Right lobe of liver (tissue), 6 donors: ENCODE measurements around the gene SPP1. TPM values are rescaled to one million over a fixed set of nuclear protein-coding genes. Genes with fewer than 3 reads are reported as not detected.

Source experiments
- ATAC-seq, 4 donors: fragments of 200-7000 bp; cut with Tn5 transposase; one replicate each; pipeline ENCODE4 v1.9.1; 2020; ENCODE audit warnings: mild to moderate bottlenecking in 4 of 4, moderate library complexity in 4 of 4
- DNase-seq, 3 donors: peaks; one replicate each; pipeline ENCODE4 v3.0.0-alpha.2; 2020
- H3K27ac ChIP-seq, 3 donors: fragments of 200-600 bp; one replicate each; pipeline ENCODE4 v1.8.0; 2022
- H3K27me3 ChIP-seq, 2 donors: fragments of 200-600 bp; one replicate each; pipeline ENCODE4 v1.8.0; 2022
- H3K36me3 ChIP-seq, 4 donors: fragments of 200-600 bp; sonication (generic) in 1 of 4; one replicate each; pipeline versions ENCODE4 v1.5.1 to v1.8.0; 2017 to 2022; ENCODE audit warnings: control low read depth in 1 of 4
- H3K4me1 ChIP-seq, 4 donors: fragments of 200-600 bp; sonication (generic) in 1 of 4; one replicate each; pipeline versions ENCODE4 v1.5.1 to v1.8.0; 2017 to 2022; ENCODE audit warnings: control low read depth in 1 of 4
- H3K4me3 ChIP-seq, 3 donors: fragments of 200-600 bp; one replicate each; pipeline ENCODE4 v1.8.0; 2022
- H3K9me3 ChIP-seq, 4 donors: fragments of 200-600 bp; sonication (generic) in 1 of 4; one replicate each; pipeline versions ENCODE4 v1.5.1 to v1.8.0; 2017 to 2022; ENCODE audit warnings: control low read depth in 1 of 4
- POLR2A ChIP-seq: fragments of 450-650 bp; IDR thresholded peaks from one replicate; pipeline ENCODE4 v1.6.1; 2017; ENCODE audit warnings: antibody characterized with exemption, mild to moderate bottlenecking
- whole genome bisulfite sequencing: methylation state at CpG from one replicate; pipeline ENCODE4 v1.1.6; 2018; ENCODE audit warnings: low coverage, low lambda C conversion rate; ENCODE audit not compliant: insufficient coverage; ENCODE audit errors: missing lambda C conversion rate; 5-methylcytosine and 5-hydroxymethylcytosine counted together
- intact Hi-C, 2 donors: fragments of 100-400 bp; cut with DNase I; formaldehyde crosslinking; loops; one replicate each; pipeline versions ENCODE4 v1.11.2 to v1.14.1; 2022
- total RNA-seq, 6 experiments: library from RNA; depleted of rRNA in 2 of 6; stranded (reverse); fragments of >200 nt in 2 of 6; fragmentation: NEBNext Ultra II Directional in 3 of 6; extraction: Animal tissue kit (Norgen Biotek cat#: 25700) in 3 of 6; gene quantifications; one replicate each; pipeline versions ENCODE4 v1.1.0 to v1.2.4, GENCODE V29; 2016 to 2023
- TF ChIP-seq, protein P1 (sequence below), 4 donors: fragments of 200-600 bp in 3 of 4; fragments of 450-650 bp in 1 of 4; IDR thresholded peaks; one replicate each; pipeline versions ENCODE4 v1.5.1 to v1.8.0; 2016 to 2022; ENCODE audit warnings: antibody characterized with exemption in 4 of 4, mild to moderate bottlenecking in 2 of 4
- donor health status: DM: no; HTN: yes; CAD: no.
- donor health status: DM: no; HTN: no; CAD: no.
- donor health status: DM: no; HTN: no; CAD: no.
- donor health status: DM: no; HTN: yes; CAD: no.
- donor health status: DM: no; HTN: yes; CAD: no.

SPP1 gene
- total RNA-seq, 6 experiments from 2014 or later = 6.0 to 240 (median 15.5) TPM

- no peak overlapping the region for H3K4me3 ChIP-seq
- ATAC-seq (no peak), DNase-seq (no peak)
- H3K9me3 ChIP-seq = no peaks in the 10 kb centered on the region
- intact Hi-C loops = no loop called here
- WGBS = 64% methylated on average over 3 of the region's 3 CpGs
- no peaks in the 10 kb centered on the region for H3K27me3 ChIP-seq
- no peaks in the 10 kb centered on the region for H3K36me3 ChIP-seq
- no peak overlapping the region for H3K27ac ChIP-seq
- peaks cover 0 to 11% (median 0%) of the 10 kb centered on the region in 4 donors for H3K4me1 ChIP-seq
- TF ChIP-seq, protein P1, sequence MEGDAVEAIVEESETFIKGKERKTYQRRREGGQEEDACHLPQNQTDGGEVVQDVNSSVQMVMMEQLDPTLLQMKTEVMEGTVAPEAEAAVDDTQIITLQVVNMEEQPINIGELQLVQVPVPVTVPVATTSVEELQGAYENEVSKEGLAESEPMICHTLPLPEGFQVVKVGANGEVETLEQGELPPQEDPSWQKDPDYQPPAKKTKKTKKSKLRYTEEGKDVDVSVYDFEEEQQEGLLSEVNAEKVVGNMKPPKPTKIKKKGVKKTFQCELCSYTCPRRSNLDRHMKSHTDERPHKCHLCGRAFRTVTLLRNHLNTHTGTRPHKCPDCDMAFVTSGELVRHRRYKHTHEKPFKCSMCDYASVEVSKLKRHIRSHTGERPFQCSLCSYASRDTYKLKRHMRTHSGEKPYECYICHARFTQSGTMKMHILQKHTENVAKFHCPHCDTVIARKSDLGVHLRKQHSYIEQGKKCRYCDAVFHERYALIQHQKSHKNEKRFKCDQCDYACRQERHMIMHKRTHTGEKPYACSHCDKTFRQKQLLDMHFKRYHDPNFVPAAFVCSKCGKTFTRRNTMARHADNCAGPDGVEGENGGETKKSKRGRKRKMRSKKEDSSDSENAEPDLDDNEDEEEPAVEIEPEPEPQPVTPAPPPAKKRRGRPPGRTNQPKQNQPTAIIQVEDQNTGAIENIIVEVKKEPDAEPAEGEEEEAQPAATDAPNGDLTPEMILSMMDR (IDR thresholded peaks at IDR 0.05) = no peak
- no peak for TF ChIP-seq POLR2A
These were observed 37.1 kb downstream of the SPP1 start for GRCh38 chr4:88012647-88013046.

DNA sequence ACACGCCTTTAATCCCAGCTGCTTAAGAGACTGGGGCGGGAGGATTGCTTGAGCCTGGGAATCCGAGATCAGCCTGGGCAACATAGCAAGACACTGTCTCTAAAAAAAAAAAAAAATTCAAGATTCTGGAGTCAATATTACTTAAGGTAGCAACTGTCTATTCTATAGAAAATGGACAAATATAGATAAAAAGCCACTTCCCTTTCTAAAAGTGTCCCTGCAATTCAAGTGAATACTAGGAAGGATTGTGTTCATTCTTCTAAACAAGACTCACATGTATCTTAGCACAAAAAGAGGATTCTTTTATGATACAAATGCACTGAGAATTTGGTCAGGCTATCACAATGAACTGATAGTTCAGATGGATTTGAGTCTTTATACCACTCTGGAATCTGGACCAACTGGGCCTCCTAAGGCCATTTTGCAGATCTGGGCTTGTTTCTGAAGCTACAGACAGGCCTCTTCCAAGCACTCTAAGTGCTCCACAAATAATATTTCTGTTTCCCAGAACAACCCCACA is 38.9 kb downstream of the SPP1 start:
- DNase-seq = no peak
- ATAC-seq = no peak
- no peaks in the 10 kb centered on the region for H3K27me3 ChIP-seq
- WGBS = 80% methylated on average over 3 of the region's 3 CpGs
- TF ChIP-seq, protein P1 (IDR thresholded peaks at IDR 0.05) = no peak
- TF ChIP-seq POLR2A = no peak
- no peaks in the 10 kb centered on the region for H3K9me3 ChIP-seq
- peaks cover 0 to under 1% (median 0%) of the 10 kb centered on the region in 4 donors for H3K4me1 ChIP-seq
- no peaks in the 10 kb centered on the region for H3K36me3 ChIP-seq
- intact Hi-C loops = no loop called here
- no peak overlapping the region for H3K4me3 ChIP-seq
- H3K27ac ChIP-seq = no peak overlapping the region

DNA sequence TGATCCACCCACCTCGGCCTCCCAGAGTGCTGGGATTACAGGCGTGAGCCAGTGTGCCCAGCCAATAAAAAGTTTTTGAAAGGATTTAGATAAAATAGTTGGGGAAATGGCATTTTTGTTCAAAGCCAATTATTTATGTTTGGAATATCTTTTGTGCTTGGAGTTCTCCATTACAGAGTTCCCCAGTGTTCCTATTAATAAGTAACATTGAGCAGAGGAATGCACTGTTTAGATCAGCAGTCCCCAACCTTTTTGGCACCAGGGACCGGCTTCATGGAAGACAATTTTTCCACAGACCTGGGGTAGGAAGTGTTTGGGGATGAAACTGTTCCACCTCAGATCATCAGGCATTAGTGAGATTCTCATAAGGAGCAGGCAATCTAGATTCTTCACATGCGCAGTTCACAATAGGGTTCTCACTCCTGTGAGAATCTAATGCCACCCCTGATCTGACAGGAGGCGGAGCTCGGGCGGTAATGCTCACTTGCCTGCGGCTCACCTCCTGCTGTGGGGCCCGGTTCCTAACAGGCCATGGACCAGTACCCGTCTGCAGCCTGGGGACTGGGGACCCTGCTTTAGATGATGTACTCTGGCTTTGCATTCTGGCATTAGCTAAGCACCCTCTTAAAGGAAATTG is 40.3 kb downstream of the SPP1 start:
- Histone ChIP-seq H3K36me3 (no peaks in the 10 kb centered on the region), H3K4me3 (no peak overlapping the region), H3K27ac (no peak overlapping the region), H3K9me3 (no peaks in the 10 kb centered on the region), H3K4me1 (no peaks in the 10 kb centered on the region), H3K27me3 (no peaks in the 10 kb centered on the region)
- TF ChIP-seq, protein P1 (IDR thresholded peaks at IDR 0.05) = no peak
- TF ChIP-seq POLR2A = no peak
- no peak for ATAC-seq
- no peak for DNase-seq
- WGBS = 63% methylated on average over 5 of the region's 10 CpGs
- intact Hi-C loops = no loop called here

DNA sequence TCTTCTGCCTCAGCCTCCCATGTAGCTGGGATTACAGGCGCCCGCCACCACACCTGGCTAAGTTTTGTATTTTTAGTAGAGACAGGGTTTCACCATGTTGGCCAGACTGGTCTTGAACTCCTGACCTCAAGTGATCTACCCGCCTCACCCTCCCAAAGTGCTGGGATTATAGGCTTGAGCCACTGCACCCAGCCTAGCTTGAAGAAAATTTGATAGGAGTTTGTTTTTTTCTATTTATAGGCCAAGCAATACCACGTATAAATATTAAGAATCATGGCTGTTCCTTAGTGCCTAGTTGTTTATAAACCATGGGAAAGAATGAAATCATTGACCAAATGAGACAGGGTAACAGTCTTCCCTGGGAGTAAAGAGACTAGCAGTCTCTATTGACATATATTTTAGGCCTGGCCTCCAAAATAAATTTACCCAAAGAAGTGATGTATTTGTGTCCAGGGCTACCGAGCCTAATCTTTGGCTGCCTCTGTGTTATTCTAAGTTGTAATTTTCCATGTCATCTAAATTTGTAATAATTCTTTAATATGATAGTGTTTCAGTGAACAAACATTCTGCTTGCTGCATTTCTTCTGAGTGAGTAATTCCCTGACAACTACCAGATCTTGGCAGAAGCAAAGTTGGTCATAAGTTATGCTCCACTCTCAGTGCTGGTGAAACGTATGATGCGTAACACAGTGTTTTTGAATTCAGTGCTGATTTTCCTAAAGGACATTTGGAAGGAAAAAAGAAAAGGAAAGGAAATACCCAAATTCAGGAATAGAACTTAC is 42.2 kb downstream of the SPP1 start:
- Histone ChIP-seq H3K9me3 (no peaks in the 10 kb centered on the region), H3K27me3 (no peaks in the 10 kb centered on the region), H3K4me3 (no peak overlapping the region), H3K27ac (peak overlapping the region in 2 of 3 donors; percentile 23 to 62), H3K4me1 (no peaks in the 10 kb centered on the region), H3K36me3 (no peaks in the 10 kb centered on the region)
- intact Hi-C loops = no loop called here
- ATAC-seq = peak in 2 of 4 donors; percentile 41 to 54
- no peak for DNase-seq
- TF ChIP-seq POLR2A = no peak
- TF ChIP-seq, protein P1 (IDR thresholded peaks at IDR 0.05) = no peak
- 72% methylated on average over 5 of the region's 7 CpGs for WGBS
